GM12873 (cell line): ENCODE measurements around the gene TLR10.

Source experiments
- TF ChIP-seq, protein P1 (sequence below): IDR thresholded peaks from 2 replicates; pipeline ENCODE4 v1.5.1; 2012; ENCODE audit warnings: low read depth, mild to moderate bottlenecking, moderate library complexity, low read length, control low read depth; ENCODE audit not compliant: insufficient read depth; ENCODE audit errors: missing control alignments

The TLR10 gene

DNA sequence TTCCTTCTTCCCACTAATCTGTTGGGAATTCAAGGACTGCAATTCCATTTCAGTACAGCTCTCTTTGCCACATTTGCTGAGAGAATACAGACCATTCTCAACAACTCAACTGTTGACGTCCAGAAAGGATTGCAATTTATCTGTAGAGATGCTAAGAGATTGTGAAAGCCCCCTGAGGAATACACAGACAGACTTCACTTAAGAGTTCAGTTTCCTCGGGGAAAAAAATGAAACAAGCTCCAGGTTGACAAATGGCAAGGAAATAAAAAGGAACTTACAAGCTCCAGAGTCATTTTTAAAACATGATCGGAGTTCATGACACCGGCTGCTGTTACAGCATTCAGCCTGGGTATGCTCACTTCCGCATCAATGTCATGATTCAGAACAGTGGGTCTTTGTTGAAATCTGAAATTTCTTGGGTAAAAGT is 13.8 kb downstream of the TLR10 start:
- TF ChIP-seq, protein P1, sequence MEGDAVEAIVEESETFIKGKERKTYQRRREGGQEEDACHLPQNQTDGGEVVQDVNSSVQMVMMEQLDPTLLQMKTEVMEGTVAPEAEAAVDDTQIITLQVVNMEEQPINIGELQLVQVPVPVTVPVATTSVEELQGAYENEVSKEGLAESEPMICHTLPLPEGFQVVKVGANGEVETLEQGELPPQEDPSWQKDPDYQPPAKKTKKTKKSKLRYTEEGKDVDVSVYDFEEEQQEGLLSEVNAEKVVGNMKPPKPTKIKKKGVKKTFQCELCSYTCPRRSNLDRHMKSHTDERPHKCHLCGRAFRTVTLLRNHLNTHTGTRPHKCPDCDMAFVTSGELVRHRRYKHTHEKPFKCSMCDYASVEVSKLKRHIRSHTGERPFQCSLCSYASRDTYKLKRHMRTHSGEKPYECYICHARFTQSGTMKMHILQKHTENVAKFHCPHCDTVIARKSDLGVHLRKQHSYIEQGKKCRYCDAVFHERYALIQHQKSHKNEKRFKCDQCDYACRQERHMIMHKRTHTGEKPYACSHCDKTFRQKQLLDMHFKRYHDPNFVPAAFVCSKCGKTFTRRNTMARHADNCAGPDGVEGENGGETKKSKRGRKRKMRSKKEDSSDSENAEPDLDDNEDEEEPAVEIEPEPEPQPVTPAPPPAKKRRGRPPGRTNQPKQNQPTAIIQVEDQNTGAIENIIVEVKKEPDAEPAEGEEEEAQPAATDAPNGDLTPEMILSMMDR: no peak

DNA sequence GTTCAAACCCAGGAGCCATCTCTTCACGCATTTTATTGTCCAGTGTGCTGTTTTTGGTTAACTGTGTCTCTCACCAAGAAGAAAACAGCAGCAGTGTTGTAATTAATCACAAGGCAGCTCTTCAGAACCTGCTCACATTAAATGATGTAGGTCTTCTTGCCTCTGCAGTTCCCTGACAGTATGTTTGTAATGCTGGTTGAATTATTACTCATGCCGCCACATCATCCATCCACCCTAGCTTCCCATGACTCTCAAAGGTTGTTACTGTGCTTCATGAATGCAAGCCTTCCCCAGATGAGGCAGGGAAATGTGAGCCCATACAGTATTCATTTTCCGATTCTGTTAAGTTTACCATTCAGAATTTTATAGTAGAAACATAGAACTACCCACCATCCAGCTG is 17.4 kb downstream of the TLR10 start:
- TF ChIP-seq, protein P1: no peak

DNA sequence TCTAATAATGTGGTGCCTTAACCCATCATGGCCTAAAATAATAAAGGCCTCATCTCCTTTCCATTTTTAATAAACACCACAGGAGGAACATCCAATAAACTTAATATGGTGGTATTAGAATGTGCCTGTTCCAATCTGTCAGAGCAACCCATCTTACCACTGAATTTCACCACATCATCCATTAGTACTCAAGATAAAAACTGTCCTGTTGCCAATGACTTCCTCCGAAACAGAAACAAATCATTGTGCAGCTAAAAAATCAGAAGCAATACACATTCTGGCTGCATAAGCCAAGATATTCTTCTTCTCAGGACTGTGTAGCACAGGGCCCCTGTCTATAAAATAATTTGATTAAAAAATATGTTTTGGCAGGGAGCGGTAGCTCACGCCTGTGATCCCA is 18.5 kb downstream of the TLR10 start:
- TF ChIP-seq, protein P1: no peak

DNA sequence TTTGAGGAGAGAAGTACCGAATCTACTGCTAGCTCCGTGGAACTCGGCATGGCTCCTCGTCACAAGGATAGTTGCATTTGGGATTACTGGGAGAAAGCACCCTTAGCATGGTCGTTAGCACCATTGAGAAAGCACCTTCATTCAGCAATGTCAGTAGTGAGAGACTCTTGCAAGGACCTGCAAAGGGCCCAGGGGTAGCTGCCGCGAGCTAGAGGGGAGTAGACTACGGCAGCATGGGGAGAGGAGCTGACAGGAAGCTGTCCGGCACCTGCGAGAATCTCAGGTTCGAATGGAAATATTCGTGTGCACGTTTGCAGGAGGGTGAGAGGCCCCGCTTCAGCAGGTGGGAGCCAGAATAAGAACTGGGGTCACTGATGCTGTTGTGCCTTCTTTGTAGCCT is 20.2 kb downstream of the TLR10 start:
- TF ChIP-seq, protein P1: no peak

DNA sequence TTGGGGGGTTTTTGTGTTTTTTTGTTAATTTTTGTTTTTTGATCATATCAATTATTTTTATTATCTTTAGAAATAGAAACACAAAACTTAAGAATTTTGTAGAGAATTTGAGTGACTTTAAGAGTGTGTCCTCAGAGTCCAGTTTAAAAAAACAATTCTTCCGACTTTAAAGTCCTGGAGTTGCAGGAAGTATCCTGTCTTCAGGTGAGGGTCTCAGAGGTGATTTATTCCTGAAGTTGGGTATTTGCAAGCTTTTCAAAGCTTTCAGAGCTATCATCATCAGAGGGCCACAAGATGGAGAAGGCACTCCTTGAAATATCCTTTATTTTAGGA is 23.0 kb downstream of the TLR10 start:
- TF ChIP-seq, protein P1: no peak

DNA sequence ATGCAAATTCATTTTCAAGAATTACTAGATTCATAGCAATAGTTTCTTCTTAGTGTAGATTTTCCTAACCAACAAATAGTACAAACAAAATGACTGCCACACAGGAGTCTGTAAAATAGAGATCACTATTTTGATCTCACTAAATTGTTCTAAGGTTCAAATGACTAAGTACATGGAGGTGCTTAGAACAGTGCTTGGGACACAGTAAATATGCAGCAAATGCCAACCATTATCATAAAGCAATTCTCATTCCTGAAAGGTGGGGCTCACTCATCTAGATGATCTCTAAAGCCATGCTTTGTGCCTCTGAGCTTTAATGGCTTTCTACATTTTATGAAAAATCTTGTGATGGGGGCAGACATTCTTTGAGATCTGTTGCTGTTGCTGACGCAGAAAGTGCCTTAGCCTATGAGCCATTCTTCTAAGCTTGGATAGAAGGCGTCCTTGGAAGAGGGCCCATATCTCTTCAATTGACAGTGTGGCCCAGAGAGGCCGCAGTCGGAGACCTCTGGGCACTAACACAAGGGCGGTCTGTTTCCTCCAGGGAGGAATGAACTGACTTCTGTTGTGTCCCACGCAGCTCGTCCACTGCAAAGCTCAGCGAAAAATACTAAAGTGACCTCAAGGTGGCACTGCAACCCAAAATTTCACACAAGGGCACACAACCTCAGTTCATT is 23.5 kb downstream of the TLR10 start:
- TF ChIP-seq, protein P1: peak; percentile 58

DNA sequence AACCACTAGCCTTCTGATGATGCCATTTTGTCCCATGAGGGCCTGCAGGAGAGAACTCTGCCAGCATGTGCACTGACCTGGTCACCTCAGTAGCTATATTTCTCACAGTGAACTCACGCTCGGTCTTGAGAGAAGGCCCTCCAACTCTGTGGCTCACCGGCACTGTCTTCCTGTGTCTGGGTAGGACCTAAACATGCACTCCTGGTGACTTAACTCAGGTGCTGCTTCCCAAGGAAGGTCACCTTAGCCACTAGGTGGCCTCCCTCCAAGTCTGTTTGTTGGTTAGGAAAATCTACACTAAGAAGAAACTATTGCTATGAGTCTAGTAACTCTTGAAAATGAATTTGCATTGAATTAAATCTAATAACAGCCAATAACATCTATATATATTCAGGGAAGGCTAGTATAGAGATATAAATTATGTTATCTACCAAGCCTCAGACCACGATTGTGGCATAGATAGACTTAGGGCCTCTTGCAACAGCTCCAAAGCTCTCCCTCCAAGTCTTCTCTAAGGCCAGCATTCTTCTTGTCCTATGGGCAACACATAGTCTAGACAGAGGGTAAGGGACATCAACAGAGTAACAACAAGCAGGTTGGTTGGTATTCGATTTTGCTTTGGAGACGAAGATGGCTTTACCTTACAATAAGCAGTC is 24.7 kb downstream of the TLR10 start:
- TF ChIP-seq, protein P1: peak; percentile 66
